Lung (tissue), 12 donors: ENCODE data around the gene TMEM80. TPM values are rescaled to one million over a fixed set of nuclear protein-coding genes. Genes with fewer than 3 reads are reported as not detected.
A peak's percentile ranks its signal among the peaks of the same experiment; 100 is the strongest.

Experiments
- ATAC-seq: fragments of 200-7000 bp; cut with Tn5 transposase; one replicate; pipeline ENCODE4 v1.9.1; 2020; ENCODE audit warnings: moderate number of reproducible peaks; ENCODE audit not compliant: insufficient read depth, low FRiP score
- DNase-seq, 3 donors: peaks; one replicate each; pipeline ENCODE4 v3.0.0-alpha.2; 2013 to 2017
- H3K27ac ChIP-seq, 2 donors: one replicate each; pipeline ENCODE4 v1.5.1; 2013; ENCODE audit warnings: mild to moderate bottlenecking in 2 of 2, moderate library complexity in 2 of 2, control low read depth in 1 of 2, inconsistent platforms in 1 of 2, low read depth in 1 of 2, low read length in 1 of 2
- H3K27me3 ChIP-seq, 3 donors: one replicate each; pipeline ENCODE4 v1.5.1; 2013; ENCODE audit warnings: low read length in 2 of 3; ENCODE audit not compliant: control insufficient read depth in 3 of 3, insufficient read depth in 3 of 3
- H3K36me3 ChIP-seq, 4 donors: one replicate each; pipeline ENCODE4 v1.5.1; 2013; ENCODE audit warnings: low read length in 4 of 4, mild to moderate bottlenecking in 1 of 4, moderate library complexity in 1 of 4; ENCODE audit not compliant: control insufficient read depth in 4 of 4, insufficient read depth in 4 of 4
- H3K4me1 ChIP-seq, 5 donors: one replicate each; pipeline ENCODE4 v1.5.1; 2013; ENCODE audit warnings: low read length in 5 of 5, mild to moderate bottlenecking in 2 of 5, moderate library complexity in 1 of 5; ENCODE audit not compliant: control insufficient read depth in 5 of 5, insufficient read depth in 5 of 5
- H3K4me3 ChIP-seq: one replicate; pipeline ENCODE4 v1.5.1; 2013; ENCODE audit warnings: mild to moderate bottlenecking, control low read depth, moderate library complexity
- H3K9ac ChIP-seq, 2 donors: one replicate each; pipeline ENCODE4 v1.5.1; 2013; ENCODE audit warnings: low read length in 2 of 2, control low read depth in 1 of 2; ENCODE audit not compliant: insufficient read depth in 1 of 2
- H3K9me3 ChIP-seq, 4 donors: one replicate each; pipeline ENCODE4 v1.5.1; 2013; ENCODE audit warnings: low read length in 3 of 4, mild to moderate bottlenecking in 1 of 4, moderate library complexity in 1 of 4; ENCODE audit not compliant: control insufficient read depth in 4 of 4, insufficient read depth in 3 of 4
- CTCF ChIP-seq: IDR thresholded peaks from 2 replicates; pipeline ENCODE4 v1.5.1; 2012; ENCODE audit warnings: mild to moderate bottlenecking; ENCODE audit errors: control extremely low read depth, extremely low read depth
- WGBS, 2 donors: extraction: QIAGEN DNeasy Blood & Tissue Kit; methylation state at CpG; one replicate each; pipeline ENCODE4 v1.1.7; 2013; 5-methylcytosine and 5-hydroxymethylcytosine counted together
- polyA plus RNA-seq, 2 donors: library from polyadenylated mRNA; stranded (reverse); fragments of 200-250 nt; gene quantifications; one replicate each; pipeline ENCODE4 v1.2.1, GENCODE V29; 2013
- total RNA-seq, 2 donors: library from RNA; depleted of rRNA in 1 of 2; stranded (reverse); fragments of >200 nt in 1 of 2; gene quantifications; one replicate each; pipeline ENCODE4 v1.2.1, GENCODE V29; 2014 to 2021
- donor health status: control.
- donor health status: control.
- donor health status: Bipolar disorder and iron deficiency.
- donor health status: healthy.
- donor health status: DM: yes; HTN: yes; CAD: no.

The TMEM80 gene
- total and polyA plus RNA-seq, 4 donors = 10.3 to 28.1 (median 18.5) TPM

- Histone ChIP-seq H3K9ac (peak within 1 kb of the TSS; percentile 89 to 98), H3K27me3 (no peaks in the 10 kb centered on the region), H3K27ac (peak within 1 kb of the TSS; percentile 98 to 100), H3K4me1 (peaks cover 0 to 22% (median 9%) of the 10 kb centered on the region in 5 donors), H3K36me3 (peaks cover 0 to 7% (median 3%) of the 10 kb centered on the region in 4 donors), H3K4me3 (peak within 1 kb of the TSS; percentile 88), H3K9me3 (no peaks in the 10 kb centered on the region)
- 0 to 2% methylated on average over 55 to 103 of the region's 103 CpGs for WGBS, 2 donors
- peak; percentile 99 to 100 (median 99) for DNase-seq
- no peak for TF ChIP-seq CTCF
- ATAC-seq = peak; percentile 92
Observed at GRCh38 chr11:694563-695287, 891 bp upstream of the TMEM80 start, which contains the start of gene DEAF1. Gene DEAF1 (minus strand): TSS chr11:695222. CDS start chr11:695047, 175 bp downstream.

- H3K4me1 ChIP-seq = peaks cover 0 to 22% (median 9%) of the 10 kb centered on the region in 5 donors
- no peaks in the 10 kb centered on the region for H3K9me3 ChIP-seq
- TF ChIP-seq CTCF = no peak
- WGBS, 2 donors = 0 to 1% methylated on average over 25 of the region's 25 CpGs
- peak overlapping the region; percentile 98 to 100 for H3K27ac ChIP-seq
- peaks cover 0 to 8% (median 6%) of the 10 kb centered on the region in 4 donors for H3K36me3 ChIP-seq
- H3K4me3 ChIP-seq = peak overlapping the region; percentile 75
- no peaks in the 10 kb centered on the region for H3K27me3 ChIP-seq
- peak overlapping the region; percentile 85 to 98 for H3K9ac ChIP-seq
- DNase-seq (no peak), ATAC-seq (no peak)
Observed at GRCh38 chr11:695288-695537, 403 bp upstream of the TMEM80 start.

GRCh38 chr11:696955-697491 lies 1.4 kb downstream of the TMEM80 start:
- H3K9ac ChIP-seq = peak overlapping the region in 1 of 2 donors; percentile 23
- DNase-seq (peak in 2 of 3 donors; percentile 26 to 50), ATAC-seq (no peak)
- no peaks in the 10 kb centered on the region for H3K27me3 ChIP-seq
- H3K36me3 ChIP-seq = peaks cover 0 to 10% (median 8%) of the 10 kb centered on the region in 4 donors
- 64 to 65% methylated on average over 11 of the region's 11 CpGs for WGBS, 2 donors
- H3K27ac ChIP-seq = peak overlapping the region; percentile 10 to 98
- H3K9me3 ChIP-seq = no peaks in the 10 kb centered on the region
- H3K4me3 ChIP-seq = no peak overlapping the region
- TF ChIP-seq CTCF = no peak
- H3K4me1 ChIP-seq = peaks cover 0 to 22% (median 9%) of the 10 kb centered on the region in 5 donors
